ENCODE measurements around the gene USF2.

Gene USF2

DNA sequence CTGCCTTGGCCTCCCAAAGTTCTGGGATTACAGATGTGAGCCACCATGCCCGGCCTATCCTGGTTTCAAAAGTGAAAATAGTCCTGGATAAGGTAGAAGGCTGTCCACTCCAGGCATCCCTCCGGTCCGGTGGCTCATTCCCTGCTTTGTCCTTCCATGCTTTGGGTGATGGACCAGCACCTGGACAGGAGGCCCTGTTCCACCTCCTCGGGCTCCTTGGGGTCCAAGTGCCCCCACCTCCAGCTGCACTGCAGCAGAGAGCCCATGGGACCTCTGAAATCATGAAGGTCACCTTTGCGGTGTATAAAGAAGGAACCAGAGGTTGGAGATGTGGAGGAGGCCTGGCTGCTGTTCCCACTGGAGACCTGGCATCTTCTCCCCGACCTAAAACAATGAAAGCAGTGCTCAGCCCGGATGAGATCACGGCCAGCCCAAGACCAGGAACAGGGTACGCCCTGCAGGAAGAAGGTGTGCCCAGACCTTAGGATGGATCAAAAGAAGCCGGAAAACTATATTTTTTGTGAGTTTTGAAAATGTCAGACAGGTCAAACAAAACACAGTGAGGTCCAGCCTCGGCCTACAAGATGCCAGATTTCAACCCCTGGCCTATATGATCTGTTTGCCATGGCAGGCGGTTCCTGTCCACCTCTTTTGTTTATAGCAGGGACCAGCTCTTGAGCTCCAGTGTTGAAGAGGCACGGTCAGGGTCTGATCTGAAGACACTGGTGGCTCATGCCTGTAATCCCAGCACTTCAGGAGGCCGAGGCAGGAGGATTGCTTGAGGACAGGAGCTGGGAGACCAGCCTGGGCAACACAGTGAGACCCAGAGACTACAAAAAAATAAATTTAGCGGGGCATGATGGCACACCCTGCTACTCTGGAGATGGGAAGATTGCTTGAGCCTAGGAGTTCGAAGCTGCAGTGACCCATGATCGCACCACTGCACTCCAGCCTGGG, 14.1 kb upstream of the USF2 start:
- Histone ChIP-seq H3K4me1 (ENCODE audit: control insufficient read depth, insufficient read depth, low read length, poor library complexity, severe bottlenecking) (peaks cover 15% of the 10 kb centered on the region), H3K36me3 (ENCODE audit: control insufficient read depth, insufficient read depth, low read length) (peaks cover 15% of the 10 kb centered on the region), H3K27me3 (replicated peaks; ENCODE audit: control insufficient read depth, insufficient read depth, low read length, poor library complexity, severe bottlenecking) (no peaks in the 10 kb centered on the region), H3K27ac (ENCODE audit: insufficient read depth, low read length, poor library complexity, severe bottlenecking) (no peak overlapping the region), H3K4me3 (ENCODE audit: insufficient read depth, low read depth, low read length, poor library complexity, severe bottlenecking) (no peak overlapping the region), H3K9me3 (ENCODE audit: control insufficient read depth, low read length) (no peaks in the 10 kb centered on the region)
- no peak for DNase-seq

DNA sequence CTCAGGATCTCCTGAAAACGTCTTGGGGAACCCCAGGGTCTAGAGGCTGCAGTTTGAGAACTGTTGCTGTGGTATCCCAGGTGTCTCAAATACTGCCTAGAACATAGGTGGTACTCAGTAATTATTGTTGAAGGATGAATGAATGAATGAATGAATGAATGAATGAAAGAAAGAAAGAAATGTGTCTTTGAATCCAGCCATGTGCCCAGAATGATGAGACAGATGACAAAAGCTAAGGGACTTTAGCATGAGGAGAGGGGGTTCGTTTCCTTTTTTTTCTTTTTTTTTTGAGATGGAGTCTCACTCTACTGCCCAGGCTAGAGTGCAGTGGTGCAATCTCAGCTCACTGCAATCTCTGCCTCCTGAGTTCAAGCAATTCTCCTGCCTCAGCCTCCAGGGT, 12.2 kb upstream of the USF2 start:
- Histone ChIP-seq H3K27me3 (replicated peaks; ENCODE audit: control insufficient read depth, insufficient read depth, low read length, poor library complexity, severe bottlenecking) (no peaks in the 10 kb centered on the region), H3K4me1 (ENCODE audit: control insufficient read depth, insufficient read depth, low read length, poor library complexity, severe bottlenecking) (peaks cover 10% of the 10 kb centered on the region), H3K27ac (ENCODE audit: insufficient read depth, low read length, poor library complexity, severe bottlenecking) (no peak overlapping the region), H3K36me3 (ENCODE audit: control insufficient read depth, insufficient read depth, low read length) (peaks cover 15% of the 10 kb centered on the region), H3K9me3 (ENCODE audit: control insufficient read depth, low read length) (no peaks in the 10 kb centered on the region), H3K4me3 (ENCODE audit: insufficient read depth, low read depth, low read length, poor library complexity, severe bottlenecking) (no peak overlapping the region)
- no peak for DNase-seq

DNA sequence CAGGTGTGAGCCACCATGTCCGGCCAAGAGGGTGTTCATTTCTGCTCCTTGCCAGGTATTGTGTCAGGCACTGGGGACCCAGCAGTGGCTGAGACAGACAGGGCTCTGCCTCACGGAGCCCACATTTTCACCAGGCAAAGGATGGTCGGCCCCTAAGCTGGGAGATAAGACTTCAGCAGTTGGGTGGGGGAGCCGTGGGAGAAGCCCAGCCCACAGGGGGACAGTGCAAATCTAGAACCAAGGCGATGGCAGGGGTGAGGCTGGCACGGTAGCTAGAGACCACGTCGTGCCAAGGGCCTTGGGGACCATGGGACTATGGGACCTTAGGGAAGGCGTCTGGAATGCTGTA, 11.7 kb upstream of the USF2 start:
- no peaks in the 10 kb centered on the region for H3K27me3 ChIP-seq (replicated peaks; ENCODE audit: control insufficient read depth, insufficient read depth, low read length, poor library complexity, severe bottlenecking)
- H3K9me3 ChIP-seq (ENCODE audit: control insufficient read depth, low read length), result no peaks in the 10 kb centered on the region
- H3K4me3 ChIP-seq (ENCODE audit: insufficient read depth, low read depth, low read length, poor library complexity, severe bottlenecking), result no peak overlapping the region
- H3K4me1 ChIP-seq (ENCODE audit: control insufficient read depth, insufficient read depth, low read length, poor library complexity, severe bottlenecking), result peaks cover 10% of the 10 kb centered on the region
- H3K36me3 ChIP-seq (ENCODE audit: control insufficient read depth, insufficient read depth, low read length), result peaks cover 15% of the 10 kb centered on the region
- H3K27ac ChIP-seq (ENCODE audit: insufficient read depth, low read length, poor library complexity, severe bottlenecking), result no peak overlapping the region
- no peak for DNase-seq

DNA sequence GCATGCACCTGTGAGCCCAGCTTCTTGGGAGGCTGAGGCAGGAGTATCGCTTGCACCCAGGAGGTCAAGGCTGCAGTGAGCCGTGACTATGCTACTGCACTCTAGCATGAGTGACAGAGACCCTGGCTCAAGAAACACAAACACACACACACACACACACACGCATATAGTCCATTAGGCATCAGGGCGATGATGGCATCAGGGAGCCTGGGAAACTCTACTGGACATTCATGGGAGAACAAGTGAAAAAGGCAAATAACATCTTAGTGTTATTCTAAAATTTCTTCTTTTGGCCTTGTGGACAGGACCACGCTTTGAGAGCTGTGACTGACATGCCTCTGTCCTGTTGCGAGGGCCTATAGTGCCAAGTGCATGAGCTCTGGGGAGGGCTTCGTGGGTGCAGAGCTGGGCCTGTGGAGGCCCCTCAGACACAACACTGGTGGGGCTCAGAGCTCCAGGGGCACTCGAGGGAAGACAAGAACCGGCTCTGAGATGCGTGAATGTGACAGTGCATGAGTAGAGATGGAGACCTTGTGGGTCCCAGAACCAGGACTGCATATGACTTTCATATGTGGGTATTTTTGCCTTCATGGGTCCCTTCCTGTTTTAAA, 8.0 kb upstream of the USF2 start:
- peaks cover 18% of the 10 kb centered on the region for H3K36me3 ChIP-seq (ENCODE audit: control insufficient read depth, insufficient read depth, low read length)
- H3K4me1 ChIP-seq (ENCODE audit: control insufficient read depth, insufficient read depth, low read length, poor library complexity, severe bottlenecking), result peaks cover 10% of the 10 kb centered on the region
- no peak overlapping the region for H3K27ac ChIP-seq (ENCODE audit: insufficient read depth, low read length, poor library complexity, severe bottlenecking)
- H3K4me3 ChIP-seq (ENCODE audit: insufficient read depth, low read depth, low read length, poor library complexity, severe bottlenecking), result no peak overlapping the region
- H3K9me3 ChIP-seq (ENCODE audit: control insufficient read depth, low read length), result no peaks in the 10 kb centered on the region
- no peak for DNase-seq
- no peaks in the 10 kb centered on the region for H3K27me3 ChIP-seq (replicated peaks; ENCODE audit: control insufficient read depth, insufficient read depth, low read length, poor library complexity, severe bottlenecking)

DNA sequence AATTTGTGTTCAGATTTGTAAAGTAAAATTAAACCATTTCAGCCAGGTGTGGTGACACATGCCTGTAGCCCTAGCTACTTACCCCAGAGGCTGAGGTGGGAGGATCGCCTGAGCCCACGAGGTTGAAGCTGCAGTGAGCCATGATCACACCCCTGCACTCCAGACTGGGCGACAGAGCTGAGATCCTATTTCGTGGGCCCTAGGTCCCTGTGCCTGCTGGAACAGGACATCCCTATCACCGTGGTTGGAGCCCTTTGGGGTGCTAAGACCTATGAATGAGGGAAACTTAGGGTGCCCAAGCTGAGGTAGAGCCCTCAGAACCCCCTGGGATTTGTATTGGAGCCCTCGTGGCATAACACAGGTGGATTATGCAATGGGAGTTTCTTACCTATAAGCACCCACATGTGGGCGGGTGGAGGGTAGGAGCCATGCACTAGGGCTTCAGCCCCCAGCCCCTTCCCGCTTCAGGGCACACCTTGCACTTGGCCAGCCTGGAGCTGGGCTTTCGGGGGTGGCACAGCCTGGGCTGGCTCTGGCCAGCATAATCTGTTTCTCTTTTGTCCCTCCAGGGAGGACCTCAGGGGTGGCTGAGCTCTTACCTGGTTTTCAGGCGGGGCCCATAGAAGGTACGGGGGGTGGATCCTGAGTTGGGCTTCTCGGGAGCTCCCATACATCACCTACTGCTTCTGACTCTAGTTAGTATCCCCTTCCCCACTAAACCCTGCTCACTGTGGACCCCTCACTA, 7.2 kb upstream of the USF2 start:
- Histone ChIP-seq H3K36me3 (ENCODE audit: control insufficient read depth, insufficient read depth, low read length) (peaks cover 18% of the 10 kb centered on the region), H3K9me3 (ENCODE audit: control insufficient read depth, low read length) (no peaks in the 10 kb centered on the region), H3K4me1 (ENCODE audit: control insufficient read depth, insufficient read depth, low read length, poor library complexity, severe bottlenecking) (peaks cover 10% of the 10 kb centered on the region), H3K27me3 (replicated peaks; ENCODE audit: control insufficient read depth, insufficient read depth, low read length, poor library complexity, severe bottlenecking) (no peaks in the 10 kb centered on the region), H3K4me3 (ENCODE audit: insufficient read depth, low read depth, low read length, poor library complexity, severe bottlenecking) (no peak overlapping the region), H3K27ac (ENCODE audit: insufficient read depth, low read length, poor library complexity, severe bottlenecking) (no peak overlapping the region)
- no peak for DNase-seq

DNA sequence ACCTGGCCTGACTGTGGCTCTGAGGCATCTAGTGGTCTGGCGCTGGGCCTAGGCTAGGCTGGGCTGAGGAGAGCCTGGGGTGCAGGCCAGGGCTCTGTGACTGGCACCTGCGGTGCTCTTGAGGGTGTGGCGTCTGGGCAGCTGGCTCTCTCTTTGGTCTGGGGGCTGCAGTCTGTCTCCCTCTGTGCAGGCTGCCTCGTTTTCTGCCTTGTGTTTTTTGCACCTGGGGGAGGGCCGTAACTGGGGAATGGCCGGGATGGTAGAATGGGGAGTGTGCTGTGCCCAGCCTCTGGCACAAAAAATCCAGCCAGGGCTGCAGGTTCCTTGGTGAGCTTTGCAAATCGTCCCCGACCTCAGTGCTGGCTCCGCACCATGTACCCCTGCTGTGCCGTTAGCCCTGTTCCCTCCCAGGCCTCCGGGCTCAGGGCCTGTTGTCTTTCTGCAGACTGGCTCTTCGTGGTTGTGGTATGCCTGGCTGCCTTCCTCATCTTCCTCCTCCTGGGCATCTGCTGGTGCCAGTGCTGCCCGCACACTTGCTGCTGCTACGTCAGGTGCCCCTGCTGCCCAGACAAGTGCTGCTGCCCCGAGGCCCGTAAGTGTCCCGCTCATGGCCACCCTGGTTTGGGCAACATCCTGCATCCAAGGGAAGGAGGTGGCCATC, 6.5 kb upstream of the USF2 start:
- H3K27me3 ChIP-seq (replicated peaks; ENCODE audit: control insufficient read depth, insufficient read depth, low read length, poor library complexity, severe bottlenecking), result no peaks in the 10 kb centered on the region
- H3K36me3 ChIP-seq (ENCODE audit: control insufficient read depth, insufficient read depth, low read length), result peaks cover 18% of the 10 kb centered on the region
- no peaks in the 10 kb centered on the region for H3K9me3 ChIP-seq (ENCODE audit: control insufficient read depth, low read length)
- H3K4me1 ChIP-seq (ENCODE audit: control insufficient read depth, insufficient read depth, low read length, poor library complexity, severe bottlenecking), result peaks cover 11% of the 10 kb centered on the region
- H3K4me3 ChIP-seq (ENCODE audit: insufficient read depth, low read depth, low read length, poor library complexity, severe bottlenecking), result no peak overlapping the region
- DNase-seq, result no peak
- no peak overlapping the region for H3K27ac ChIP-seq (ENCODE audit: insufficient read depth, low read length, poor library complexity, severe bottlenecking)

DNA sequence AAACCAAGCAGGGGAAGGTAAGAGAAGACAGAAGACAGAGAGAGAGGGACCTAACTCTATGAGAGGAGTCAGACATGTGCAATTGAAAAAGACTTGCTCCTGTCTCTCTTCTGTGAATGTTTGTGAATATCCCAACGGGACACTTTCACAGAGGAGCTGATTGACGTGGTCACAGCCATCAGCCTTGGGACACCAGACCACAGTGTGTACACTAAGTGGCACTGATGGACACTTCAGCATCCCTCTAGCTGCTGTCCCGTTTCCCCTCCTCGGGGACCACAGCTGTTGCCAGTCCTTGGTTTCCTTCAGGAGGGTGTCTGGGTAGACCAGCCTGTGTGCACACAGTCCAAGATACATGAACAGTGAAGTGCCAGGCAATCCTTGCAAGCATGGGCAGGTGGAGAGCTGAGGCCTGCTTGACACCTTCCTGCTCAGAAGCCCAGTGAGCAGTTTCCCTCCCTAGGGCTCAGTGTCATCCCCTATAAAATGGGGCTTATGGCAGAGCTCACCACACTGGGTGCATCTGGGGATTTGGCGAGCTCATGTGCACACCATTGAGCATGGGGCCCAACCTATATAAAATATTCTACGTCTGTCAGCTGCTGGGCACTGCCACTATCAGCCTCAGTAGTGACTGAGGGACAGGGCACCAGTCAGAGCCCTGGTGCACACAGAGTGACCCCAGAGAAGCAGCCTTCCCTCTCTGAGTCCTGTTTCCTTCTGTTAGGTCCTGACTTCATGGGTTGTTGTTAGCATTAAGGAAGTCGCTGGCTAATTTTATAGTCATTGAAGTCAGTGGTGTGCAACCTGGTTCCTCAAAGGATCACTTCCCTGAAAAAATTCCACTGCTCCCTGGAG, 4.3 kb upstream of the USF2 start:
- Histone ChIP-seq H3K4me1 (ENCODE audit: control insufficient read depth, insufficient read depth, low read length, poor library complexity, severe bottlenecking) (peaks cover 6% of the 10 kb centered on the region), H3K9me3 (ENCODE audit: control insufficient read depth, low read length) (no peaks in the 10 kb centered on the region), H3K27ac (ENCODE audit: insufficient read depth, low read length, poor library complexity, severe bottlenecking) (no peak overlapping the region), H3K4me3 (ENCODE audit: insufficient read depth, low read depth, low read length, poor library complexity, severe bottlenecking) (no peak overlapping the region), H3K36me3 (ENCODE audit: control insufficient read depth, insufficient read depth, low read length) (peaks cover 18% of the 10 kb centered on the region), H3K27me3 (replicated peaks; ENCODE audit: control insufficient read depth, insufficient read depth, low read length, poor library complexity, severe bottlenecking) (no peaks in the 10 kb centered on the region)
- no peak for DNase-seq

DNA sequence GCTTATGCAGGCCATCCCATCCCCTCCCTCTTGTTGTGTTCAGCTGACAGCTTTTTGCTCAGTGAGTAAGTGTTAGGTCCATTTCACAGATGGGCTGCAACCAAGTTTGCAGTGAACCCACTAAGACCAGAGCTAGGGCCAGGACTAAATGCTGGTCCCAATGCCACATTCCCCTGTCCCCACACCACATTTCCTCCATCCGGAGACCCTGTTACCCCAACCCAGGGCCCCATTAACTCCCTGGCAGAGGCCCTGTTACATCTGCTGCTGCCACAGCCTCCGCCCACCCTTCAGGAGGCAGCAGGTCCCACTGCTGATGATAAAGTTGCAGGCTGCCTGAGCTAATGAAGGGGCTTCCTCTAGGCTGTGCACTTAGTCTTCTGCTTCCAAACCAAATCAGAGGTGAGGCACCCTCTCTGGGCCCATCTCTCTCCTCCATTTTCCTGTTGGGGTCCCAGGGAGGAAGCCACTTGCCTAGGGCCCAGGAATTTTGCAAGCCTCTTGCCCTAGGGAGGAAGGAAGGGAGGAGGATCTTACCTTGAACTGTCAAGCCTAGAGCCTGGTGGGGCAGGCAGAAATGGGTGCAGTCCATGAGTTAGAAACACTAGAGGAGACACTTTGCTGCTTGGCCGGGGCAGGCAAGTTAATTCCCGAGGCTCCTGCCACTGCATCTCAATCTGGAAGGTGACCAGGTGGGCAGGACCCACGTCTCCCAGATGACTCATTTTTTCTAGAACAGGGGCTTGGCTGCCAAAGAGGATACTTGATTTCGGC, 3.4 kb upstream of the USF2 start:
- Histone ChIP-seq H3K4me1 (ENCODE audit: control insufficient read depth, insufficient read depth, low read length, poor library complexity, severe bottlenecking) (peaks cover 12% of the 10 kb centered on the region), H3K27ac (ENCODE audit: insufficient read depth, low read length, poor library complexity, severe bottlenecking) (no peak overlapping the region), H3K36me3 (ENCODE audit: control insufficient read depth, insufficient read depth, low read length) (peaks cover 19% of the 10 kb centered on the region), H3K4me3 (ENCODE audit: insufficient read depth, low read depth, low read length, poor library complexity, severe bottlenecking) (no peak overlapping the region), H3K27me3 (replicated peaks; ENCODE audit: control insufficient read depth, insufficient read depth, low read length, poor library complexity, severe bottlenecking) (no peaks in the 10 kb centered on the region), H3K9me3 (ENCODE audit: control insufficient read depth, low read length) (no peaks in the 10 kb centered on the region)
- DNase-seq, result no peak
